ENCODE results near the gene CCR8.

Gene CCR8

GRCh38 chr3:39376959-39377634 lies 47.6 kb downstream of the CCR8 start:
- H3K18ac ChIP-seq (ENCODE audit: low read length): no peak overlapping the region
- H3K9ac ChIP-seq (ENCODE audit: low read depth, low read length, poor library complexity): no peak overlapping the region
- no peak overlapping the region for H4K91ac ChIP-seq (ENCODE audit: low read depth, low read length, poor library complexity)
- no peak overlapping the region for H4K8ac ChIP-seq (ENCODE audit: low read depth, low read length)
- no peaks in the 10 kb centered on the region for H3K9me3 ChIP-seq (replicated peaks in 1 of 2; ENCODE audit: control insufficient read depth in 2 of 2, insufficient read depth in 1 of 2, low read depth in 1 of 2, low read length in 2 of 2)
- peaks cover 0 to 4% of the 10 kb centered on the region in 2 donors for H3K4me1 ChIP-seq (ENCODE audit: control insufficient read depth in 2 of 2, insufficient read depth in 1 of 2, low read depth in 1 of 2, low read length in 2 of 2)
- no peak overlapping the region for H2BK5ac ChIP-seq (ENCODE audit: low read length)
- H2AFZ ChIP-seq (ENCODE audit: low read length): peak overlapping the region; percentile 75
- H2BK15ac ChIP-seq (ENCODE audit: low read length): no peak overlapping the region
- no peak overlapping the region for H3K27ac ChIP-seq (replicated peaks; ENCODE audit: low read length)
- no peak overlapping the region for H3K14ac ChIP-seq (ENCODE audit: low read length)
- DNase-seq (ENCODE audit: low spot score): no peak
- no peaks in the 10 kb centered on the region for H3K27me3 ChIP-seq (ENCODE audit: control insufficient read depth in 3 of 3, insufficient read depth in 3 of 3, low read depth in 1 of 3, low read length in 3 of 3)
- H2AK5ac ChIP-seq (ENCODE audit: low read depth, low read length): no peak overlapping the region
- no peak overlapping the region for H3K4me2 ChIP-seq (ENCODE audit: insufficient read depth, low read length, poor library complexity, severe bottlenecking)
- no peaks in the 10 kb centered on the region for H3K79me1 ChIP-seq (ENCODE audit: low read depth, low read length)
- H3K23ac ChIP-seq (ENCODE audit: low read depth, low read length, poor library complexity): no peak overlapping the region
- H2BK120ac ChIP-seq (ENCODE audit: low read depth, low read length): no peak overlapping the region
- no CpG with 5 or more reads among the region's 5 CpGs for WGBS, 2 donors (ENCODE audit: extremely low coverage in 2 of 2, insufficient read length in 2 of 2, insufficient replicate concordance in 1 of 2)
- H3K4ac ChIP-seq (ENCODE audit: low read length): no peak overlapping the region
- H3K36me3 ChIP-seq (replicated peaks in 1 of 2; ENCODE audit: control insufficient read depth in 2 of 2, insufficient read depth in 2 of 2, low read length in 2 of 2): no peaks in the 10 kb centered on the region
- H3K4me3 ChIP-seq (ENCODE audit: low read length in 2 of 2): no peak overlapping the region
- no peak overlapping the region for H2BK12ac ChIP-seq (ENCODE audit: low read length)

GRCh38 chr3:39378088-39378487 lies 48.6 kb downstream of the CCR8 start:
- Histone ChIP-seq H2BK120ac (ENCODE audit: low read depth, low read length) (no peak overlapping the region), H2BK15ac (ENCODE audit: low read length) (no peak overlapping the region), H3K4ac (ENCODE audit: low read length) (no peak overlapping the region), H3K23ac (ENCODE audit: low read depth, low read length, poor library complexity) (no peak overlapping the region), H3K9me3 (replicated peaks in 1 of 2; ENCODE audit: control insufficient read depth in 2 of 2, insufficient read depth in 1 of 2, low read depth in 1 of 2, low read length in 2 of 2) (no peaks in the 10 kb centered on the region), H3K36me3 (replicated peaks in 1 of 2; ENCODE audit: control insufficient read depth in 2 of 2, insufficient read depth in 2 of 2, low read length in 2 of 2) (no peaks in the 10 kb centered on the region), H3K27me3 (ENCODE audit: control insufficient read depth in 3 of 3, insufficient read depth in 3 of 3, low read depth in 1 of 3, low read length in 3 of 3) (no peaks in the 10 kb centered on the region), H3K18ac (ENCODE audit: low read length) (no peak overlapping the region), H3K4me1 (ENCODE audit: control insufficient read depth in 2 of 2, insufficient read depth in 1 of 2, low read depth in 1 of 2, low read length in 2 of 2) (peaks cover 0 to 4% of the 10 kb centered on the region in 2 donors), H2AFZ (ENCODE audit: low read length) (no peak overlapping the region), H3K27ac (replicated peaks; ENCODE audit: low read length) (no peak overlapping the region), H3K14ac (ENCODE audit: low read length) (no peak overlapping the region), H2BK12ac (ENCODE audit: low read length) (no peak overlapping the region), H4K91ac (ENCODE audit: low read depth, low read length, poor library complexity) (no peak overlapping the region), H3K4me2 (ENCODE audit: insufficient read depth, low read length, poor library complexity, severe bottlenecking) (no peak overlapping the region), H3K79me1 (ENCODE audit: low read depth, low read length) (no peaks in the 10 kb centered on the region), H2BK5ac (ENCODE audit: low read length) (no peak overlapping the region), H4K8ac (ENCODE audit: low read depth, low read length) (no peak overlapping the region), H2AK5ac (ENCODE audit: low read depth, low read length) (no peak overlapping the region), H3K4me3 (ENCODE audit: low read length in 2 of 2) (no peak overlapping the region), H3K9ac (ENCODE audit: low read depth, low read length, poor library complexity) (no peak overlapping the region)
- no CpG with 5 or more reads among the region's 4 CpGs for WGBS, 2 donors (ENCODE audit: extremely low coverage in 2 of 2, insufficient read length in 2 of 2, insufficient replicate concordance in 1 of 2)
- peak; percentile 14 for DNase-seq (ENCODE audit: low spot score)

GRCh38 chr3:39378957-39379777 lies 49.7 kb downstream of the CCR8 start:
- no peak overlapping the region for H3K18ac ChIP-seq (ENCODE audit: low read length)
- no peak overlapping the region for H3K4ac ChIP-seq (ENCODE audit: low read length)
- no peak overlapping the region for H3K27ac ChIP-seq (replicated peaks; ENCODE audit: low read length)
- no peak overlapping the region for H3K23ac ChIP-seq (ENCODE audit: low read depth, low read length, poor library complexity)
- H2BK12ac ChIP-seq (ENCODE audit: low read length): no peak overlapping the region
- no peak overlapping the region for H4K91ac ChIP-seq (ENCODE audit: low read depth, low read length, poor library complexity)
- H2AK5ac ChIP-seq (ENCODE audit: low read depth, low read length): no peak overlapping the region
- no peaks in the 10 kb centered on the region for H3K27me3 ChIP-seq (ENCODE audit: control insufficient read depth in 3 of 3, insufficient read depth in 3 of 3, low read depth in 1 of 3, low read length in 3 of 3)
- no peak overlapping the region for H2BK15ac ChIP-seq (ENCODE audit: low read length)
- no peaks in the 10 kb centered on the region for H3K9me3 ChIP-seq (replicated peaks in 1 of 2; ENCODE audit: control insufficient read depth in 2 of 2, insufficient read depth in 1 of 2, low read depth in 1 of 2, low read length in 2 of 2)
- H3K79me1 ChIP-seq (ENCODE audit: low read depth, low read length): no peaks in the 10 kb centered on the region
- WGBS, 2 donors (ENCODE audit: extremely low coverage in 2 of 2, insufficient read length in 2 of 2, insufficient replicate concordance in 1 of 2): no CpG with 5 or more reads among the region's 10 CpGs
- no peak overlapping the region for H2BK120ac ChIP-seq (ENCODE audit: low read depth, low read length)
- H4K8ac ChIP-seq (ENCODE audit: low read depth, low read length): no peak overlapping the region
- H3K9ac ChIP-seq (ENCODE audit: low read depth, low read length, poor library complexity): no peak overlapping the region
- no peak overlapping the region for H3K14ac ChIP-seq (ENCODE audit: low read length)
- H3K4me3 ChIP-seq (ENCODE audit: low read length in 2 of 2): no peak overlapping the region
- no peak for DNase-seq (ENCODE audit: low spot score)
- H3K4me2 ChIP-seq (ENCODE audit: insufficient read depth, low read length, poor library complexity, severe bottlenecking): no peak overlapping the region
- peaks cover 0 to 4% of the 10 kb centered on the region in 2 donors for H3K4me1 ChIP-seq (ENCODE audit: control insufficient read depth in 2 of 2, insufficient read depth in 1 of 2, low read depth in 1 of 2, low read length in 2 of 2)
- H3K36me3 ChIP-seq (replicated peaks in 1 of 2; ENCODE audit: control insufficient read depth in 2 of 2, insufficient read depth in 2 of 2, low read length in 2 of 2): no peaks in the 10 kb centered on the region
- H2AFZ ChIP-seq (ENCODE audit: low read length): no peak overlapping the region
- H2BK5ac ChIP-seq (ENCODE audit: low read length): no peak overlapping the region

- Histone ChIP-seq H3K27me3 (ENCODE audit: control insufficient read depth in 3 of 3, insufficient read depth in 3 of 3, low read depth in 1 of 3, low read length in 3 of 3) (no peaks in the 10 kb centered on the region), H4K8ac (ENCODE audit: low read depth, low read length) (no peak overlapping the region), H3K4ac (ENCODE audit: low read length) (no peak overlapping the region), H3K79me1 (ENCODE audit: low read depth, low read length) (no peaks in the 10 kb centered on the region), H3K4me2 (ENCODE audit: insufficient read depth, low read length, poor library complexity, severe bottlenecking) (peak overlapping the region; percentile 14), H2BK12ac (ENCODE audit: low read length) (no peak overlapping the region), H3K23ac (ENCODE audit: low read depth, low read length, poor library complexity) (peak overlapping the region; percentile 75), H2BK15ac (ENCODE audit: low read length) (no peak overlapping the region), H3K18ac (ENCODE audit: low read length) (no peak overlapping the region), H3K4me1 (ENCODE audit: control insufficient read depth in 2 of 2, insufficient read depth in 1 of 2, low read depth in 1 of 2, low read length in 2 of 2) (peaks cover 0 to 6% of the 10 kb centered on the region in 2 donors), H3K4me3 (ENCODE audit: low read length in 2 of 2) (no peak overlapping the region), H3K36me3 (replicated peaks in 1 of 2; ENCODE audit: control insufficient read depth in 2 of 2, insufficient read depth in 2 of 2, low read length in 2 of 2) (no peaks in the 10 kb centered on the region), H2AK5ac (ENCODE audit: low read depth, low read length) (no peak overlapping the region), H3K27ac (replicated peaks; ENCODE audit: low read length) (no peak overlapping the region), H2BK120ac (ENCODE audit: low read depth, low read length) (no peak overlapping the region), H3K9me3 (replicated peaks in 1 of 2; ENCODE audit: control insufficient read depth in 2 of 2, insufficient read depth in 1 of 2, low read depth in 1 of 2, low read length in 2 of 2) (no peaks in the 10 kb centered on the region), H4K91ac (ENCODE audit: low read depth, low read length, poor library complexity) (no peak overlapping the region), H3K14ac (ENCODE audit: low read length) (no peak overlapping the region), H2BK5ac (ENCODE audit: low read length) (no peak overlapping the region), H3K9ac (ENCODE audit: low read depth, low read length, poor library complexity) (peak overlapping the region; percentile 50), H2AFZ (ENCODE audit: low read length) (no peak overlapping the region)
- no peak for DNase-seq (ENCODE audit: low spot score)
- WGBS, 2 donors (ENCODE audit: extremely low coverage in 2 of 2, insufficient read length in 2 of 2, insufficient replicate concordance in 1 of 2): no CpG with 5 or more reads among the region's 5 CpGs
Observed at GRCh38 chr3:39379778-39380155, 50.3 kb downstream of the CCR8 start.

Measured in neuronal stem cell (in vitro differentiated cells).